ENCODE data around the gene GNAL.

DNA sequence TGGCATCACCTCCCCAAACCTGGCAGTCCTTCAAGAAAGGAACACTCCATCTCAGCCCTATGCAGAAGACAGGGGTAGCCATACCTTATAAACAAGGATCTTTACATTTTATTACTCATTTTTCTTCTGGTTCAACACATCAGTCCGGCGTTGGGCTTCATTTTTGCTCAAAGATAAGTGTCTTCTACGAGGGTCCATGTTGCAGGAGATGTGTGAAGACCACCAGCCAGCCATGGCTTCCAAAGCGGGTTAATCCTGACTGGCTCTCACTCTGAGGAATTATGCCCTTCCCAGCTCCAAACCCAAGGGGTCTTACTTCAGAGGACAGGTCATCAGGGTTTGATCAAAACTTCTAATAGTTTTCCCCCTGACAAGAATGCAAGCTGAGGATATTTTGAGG is 23.9 kb upstream of the GNAL start:
- TF ChIP-seq, protein P1, sequence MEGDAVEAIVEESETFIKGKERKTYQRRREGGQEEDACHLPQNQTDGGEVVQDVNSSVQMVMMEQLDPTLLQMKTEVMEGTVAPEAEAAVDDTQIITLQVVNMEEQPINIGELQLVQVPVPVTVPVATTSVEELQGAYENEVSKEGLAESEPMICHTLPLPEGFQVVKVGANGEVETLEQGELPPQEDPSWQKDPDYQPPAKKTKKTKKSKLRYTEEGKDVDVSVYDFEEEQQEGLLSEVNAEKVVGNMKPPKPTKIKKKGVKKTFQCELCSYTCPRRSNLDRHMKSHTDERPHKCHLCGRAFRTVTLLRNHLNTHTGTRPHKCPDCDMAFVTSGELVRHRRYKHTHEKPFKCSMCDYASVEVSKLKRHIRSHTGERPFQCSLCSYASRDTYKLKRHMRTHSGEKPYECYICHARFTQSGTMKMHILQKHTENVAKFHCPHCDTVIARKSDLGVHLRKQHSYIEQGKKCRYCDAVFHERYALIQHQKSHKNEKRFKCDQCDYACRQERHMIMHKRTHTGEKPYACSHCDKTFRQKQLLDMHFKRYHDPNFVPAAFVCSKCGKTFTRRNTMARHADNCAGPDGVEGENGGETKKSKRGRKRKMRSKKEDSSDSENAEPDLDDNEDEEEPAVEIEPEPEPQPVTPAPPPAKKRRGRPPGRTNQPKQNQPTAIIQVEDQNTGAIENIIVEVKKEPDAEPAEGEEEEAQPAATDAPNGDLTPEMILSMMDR (IDR thresholded peaks at IDR 0.05 in 4 of 5, conservative IDR thresholded peaks at IDR 0.05 in 1 of 5), result no peak
- TF ChIP-seq POLR2A (IDR thresholded peaks at IDR 0.05), result no peak
